HG02870 (cell line): ENCODE measurements around the gene IRS1.

ENCODE experiments used
- ATAC-seq: cut with Tn5 transposase; IDR thresholded peaks from one replicate; pipeline ENCODE4 v1.9.1; 2021; ENCODE audit warnings: mild to moderate bottlenecking, moderate library complexity; ENCODE audit not compliant: unreplicated experiment

The IRS1 gene

GRCh38 chr2:226828191-226828590, 28.6 kb upstream of the IRS1 start:
- ATAC-seq, result no peak

- no peak for ATAC-seq
Observed at GRCh38 chr2:226825056-226825455, 25.4 kb upstream of the IRS1 start.

- no peak for ATAC-seq
Observed at GRCh38 chr2:226818930-226819329, 19.3 kb upstream of the IRS1 start.

- peak; percentile 66 for ATAC-seq
Observed at GRCh38 chr2:226813148-226813701, 13.6 kb upstream of the IRS1 start.

DNA sequence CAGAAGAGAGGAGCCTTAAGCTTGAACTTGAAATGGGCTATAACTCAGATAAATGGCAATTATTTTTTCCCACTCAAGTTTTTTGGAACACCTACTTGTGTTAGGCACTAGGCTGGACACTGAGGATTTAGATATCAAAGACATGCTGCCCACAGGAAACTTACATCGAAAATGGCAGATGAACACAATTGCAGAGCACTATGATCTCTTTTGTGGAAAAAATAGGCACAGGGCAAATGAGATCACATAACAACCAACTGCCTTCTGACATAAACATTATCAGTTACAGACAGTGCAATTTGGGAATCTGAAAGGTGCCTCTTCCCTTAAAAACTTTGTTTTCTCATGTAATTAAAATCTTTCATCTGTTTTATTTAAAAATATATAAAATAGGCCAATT, 3.8 kb upstream of the IRS1 start:
- ATAC-seq, result no peak

DNA sequence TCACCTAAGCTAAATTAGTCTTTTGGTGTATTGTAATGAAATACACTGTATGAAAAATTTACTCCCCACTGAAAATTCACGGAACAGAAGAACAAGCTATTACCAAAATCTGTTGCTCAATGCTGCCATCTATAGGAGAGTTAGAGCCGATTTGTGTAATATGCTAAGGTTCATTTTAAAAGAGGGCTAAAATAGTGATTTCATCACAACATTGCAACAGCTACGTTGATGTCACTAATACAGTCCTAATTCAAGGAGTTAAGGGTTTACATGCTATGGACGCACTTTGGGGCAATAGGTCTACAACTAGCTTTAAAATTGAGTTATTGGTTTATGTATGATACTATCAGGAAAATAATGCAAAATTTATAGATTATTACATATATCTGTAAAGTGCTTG, 3.0 kb upstream of the IRS1 start:
- ATAC-seq, result no peak

GRCh38 chr2:226800941-226801784, 1.5 kb upstream of the IRS1 start:
- ATAC-seq, result peak; percentile 78

- no peak for ATAC-seq
Observed at GRCh38 chr2:226799976-226800940, 638 bp upstream of the IRS1 start.

DNA sequence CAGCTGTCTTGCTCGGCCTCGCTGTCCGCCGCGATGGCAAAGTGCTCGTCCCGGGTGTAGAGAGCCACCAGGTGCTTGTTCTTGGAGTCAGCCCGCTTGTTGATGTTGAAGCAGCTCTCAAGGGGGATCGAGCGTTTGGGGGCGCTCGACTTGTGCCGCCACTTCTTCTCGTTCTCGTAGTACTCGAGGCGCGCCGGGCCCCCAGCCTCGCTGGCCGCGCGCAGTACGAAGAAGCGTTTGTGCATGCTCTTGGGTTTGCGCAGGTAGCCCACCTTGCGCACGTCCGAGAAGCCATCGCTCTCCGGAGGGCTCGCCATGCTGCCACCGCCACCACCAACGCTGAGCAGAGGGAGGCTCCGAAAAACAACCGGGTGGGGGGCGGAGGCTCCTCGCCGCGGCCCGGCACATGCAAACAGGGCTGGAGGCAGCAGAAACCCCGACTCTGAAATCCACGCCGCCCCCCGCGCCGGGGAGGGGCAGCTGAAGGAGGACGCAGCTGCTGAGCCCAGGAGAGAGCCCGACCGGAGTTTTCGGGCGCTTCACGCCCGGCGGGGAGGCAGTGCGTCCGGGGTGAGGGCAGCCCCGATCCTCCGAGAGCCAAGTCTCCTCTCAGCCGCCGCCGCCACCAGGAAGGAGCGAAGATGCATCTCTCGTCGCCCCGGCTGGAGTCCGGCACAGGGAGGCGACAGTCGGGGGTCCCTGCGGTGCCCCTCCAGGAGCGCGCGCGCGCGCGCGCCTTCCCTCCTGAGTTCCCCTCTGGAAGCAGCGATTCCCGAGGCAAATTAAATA, 1.0 kb downstream of the IRS1 start:
- peak; percentile 28 for ATAC-seq

DNA sequence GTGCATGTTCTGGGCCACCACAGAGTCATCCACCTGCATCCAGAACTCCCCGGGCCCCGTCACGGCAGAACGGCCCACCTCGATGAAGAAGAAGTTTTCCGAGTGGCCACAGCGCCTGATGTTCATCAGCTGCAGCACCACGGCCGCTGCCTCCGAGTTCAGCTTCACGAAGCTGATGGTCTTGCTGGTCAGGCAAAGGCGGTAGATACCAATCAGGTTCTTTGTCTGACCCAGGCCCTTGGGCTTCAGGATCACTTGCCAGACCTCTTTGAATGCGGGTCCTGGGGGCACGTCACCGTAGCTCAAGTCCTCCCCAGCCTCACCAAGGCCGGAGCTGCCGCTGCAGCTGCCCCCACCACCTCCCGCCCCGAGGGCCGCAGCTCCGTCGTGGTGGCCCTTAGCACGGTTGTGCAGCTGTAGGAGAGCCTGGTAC, 1.6 kb downstream of the IRS1 start:
- ATAC-seq, result no peak

- no peak for ATAC-seq
Observed at GRCh38 chr2:226797289-226797988, 2.2 kb downstream of the IRS1 start.

GRCh38 chr2:226796840-226797288, 2.8 kb downstream of the IRS1 start:
- ATAC-seq, result no peak

DNA sequence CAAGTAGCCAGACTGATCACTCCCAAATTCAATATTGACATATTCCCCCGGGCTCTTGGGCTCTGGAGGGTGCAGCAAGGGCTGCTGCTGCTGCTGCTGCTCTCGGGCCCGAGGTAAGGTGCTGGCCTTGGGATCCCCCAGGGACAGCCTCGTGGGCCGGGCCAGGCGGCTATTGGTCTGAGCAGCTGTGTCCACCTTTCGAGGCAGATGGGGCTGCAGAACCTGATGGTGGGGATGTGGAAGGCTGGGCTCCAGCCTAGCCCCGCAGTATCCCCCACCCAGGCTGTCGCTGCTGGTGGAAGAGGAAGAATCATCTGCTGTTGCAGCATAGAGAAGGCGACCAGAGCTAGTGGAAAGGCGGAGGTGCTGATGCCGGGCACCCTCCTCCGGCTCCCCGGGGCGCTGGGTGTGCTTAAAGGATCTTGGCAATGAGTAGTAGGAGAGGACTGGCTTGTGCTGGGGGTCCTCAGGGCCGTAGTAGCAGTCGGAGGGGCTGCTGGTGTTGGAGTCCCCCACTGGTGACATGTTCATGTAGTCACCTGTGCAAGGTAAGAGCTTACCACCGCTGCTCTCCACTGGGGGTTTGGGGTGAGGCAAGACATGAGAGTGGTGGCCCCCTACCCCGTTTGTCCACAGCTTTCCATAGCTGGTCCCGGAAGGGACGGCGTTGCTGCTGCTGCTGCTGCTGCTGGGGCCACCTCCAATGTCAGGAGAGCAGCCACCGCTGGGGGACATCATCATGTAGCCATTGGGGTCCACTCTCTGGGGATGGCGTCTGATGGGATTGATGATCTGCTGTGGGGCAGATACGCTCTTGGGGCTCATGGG, 3.4 kb downstream of the IRS1 start:
- no peak for ATAC-seq

GRCh38 chr2:226795281-226796011, 4.2 kb downstream of the IRS1 start:
- no peak for ATAC-seq

GRCh38 chr2:226794751-226795171, 4.9 kb downstream of the IRS1 start:
- no peak for ATAC-seq

GRCh38 chr2:226794196-226794661, 5.4 kb downstream of the IRS1 start:
- no peak for ATAC-seq

DNA sequence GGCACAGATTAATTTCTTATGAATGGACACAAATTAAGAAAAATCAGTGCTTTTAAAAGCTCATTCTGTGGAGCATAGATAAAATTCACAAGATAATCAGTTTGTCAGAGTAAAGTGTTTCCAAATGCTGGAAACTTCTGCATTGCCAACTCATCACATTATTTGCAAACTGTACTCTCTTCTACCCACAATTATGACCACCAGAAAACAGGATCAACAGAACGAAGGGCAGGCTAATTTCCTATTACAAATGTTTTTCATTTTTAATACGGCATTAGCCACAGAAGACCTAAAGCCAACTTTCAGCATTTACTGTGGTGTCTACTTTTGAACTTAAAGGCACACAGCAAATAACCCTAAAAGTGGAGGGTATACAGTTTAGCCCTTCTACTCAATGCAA, 6.0 kb downstream of the IRS1 start:
- ATAC-seq, result no peak

- ATAC-seq, result no peak
Observed at GRCh38 chr2:226792155-226792881, 7.3 kb downstream of the IRS1 start.
